IPS DF 4.7 (cell line): ENCODE data around the gene ZFAND2B.

Source experiments
- DNase-seq: peaks from one replicate; pipeline ENCODE4 v3.0.0-alpha.2; 2013; ENCODE audit warnings: low spot score; ENCODE audit errors: extremely low read depth

ZFAND2B gene

GRCh38 chr2:219206328-219207133 is at the start of gene ZFAND2B:
ZFAND2B (plus strand) TSS chr2:219206782; CDS start chr2:219206988, 206 bp downstream.
- no peak for DNase-seq

- no peak for DNase-seq
Observed at GRCh38 chr2:219157396-219157795, 49.2 kb upstream of the ZFAND2B start.

- no peak for DNase-seq
Observed at GRCh38 chr2:219158025-219158424, 48.6 kb upstream of the ZFAND2B start.

GRCh38 chr2:219158586-219158985 is 48.0 kb upstream of the ZFAND2B start:
- no peak for DNase-seq

- no peak for DNase-seq
Observed at GRCh38 chr2:219159771-219160185, 46.8 kb upstream of the ZFAND2B start.

- no peak for DNase-seq
Observed at GRCh38 chr2:219160186-219161017, 46.2 kb upstream of the ZFAND2B start, which contains the start of gene NHEJ1. NHEJ1 (minus strand) TSS chr2:219160815; CDS start chr2:219158362, 2,453 bp downstream.

GRCh38 chr2:219161097-219161496 is 45.5 kb upstream of the ZFAND2B start:
- no peak for DNase-seq

GRCh38 chr2:219163156-219163555 is 43.4 kb upstream of the ZFAND2B start:
- DNase-seq: no peak

- no peak for DNase-seq
Observed at GRCh38 chr2:219165058-219165911, 41.3 kb upstream of the ZFAND2B start.

- no peak for DNase-seq
Observed at GRCh38 chr2:219167997-219168396, 38.6 kb upstream of the ZFAND2B start.

GRCh38 chr2:219168526-219168925 is 38.1 kb upstream of the ZFAND2B start:
- DNase-seq: no peak

- DNase-seq: no peak
Observed at GRCh38 chr2:219168932-219169331, 37.6 kb upstream of the ZFAND2B start.

GRCh38 chr2:219169930-219170654 is 36.5 kb upstream of the ZFAND2B start, which contains the start of gene SLC23A3:
SLC23A3 (minus strand) TSS chr2:219170029; CDS start chr2:219169984, 45 bp downstream.
- DNase-seq: no peak

- no peak for DNase-seq
Observed at GRCh38 chr2:219171231-219171651, 35.3 kb upstream of the ZFAND2B start.

- no peak for DNase-seq
Observed at GRCh38 chr2:219172231-219173154, 34.1 kb upstream of the ZFAND2B start.

GRCh38 chr2:219173176-219173575 is 33.4 kb upstream of the ZFAND2B start:
- no peak for DNase-seq

GRCh38 chr2:219174146-219174545 is 32.4 kb upstream of the ZFAND2B start:
- no peak for DNase-seq

GRCh38 chr2:219174801-219175200 is 31.8 kb upstream of the ZFAND2B start:
- DNase-seq: no peak

GRCh38 chr2:219175486-219175885 is 31.1 kb upstream of the ZFAND2B start:
- no peak for DNase-seq
